HG02571 (cell line): ENCODE measurements around the gene OR2F1.
"Not testable (repeated sequence)": the region's sequence is repeated elsewhere in the genome, so short reads cannot be mapped to it uniquely, and the experiment has no call there.

ENCODE experiments used
- ATAC-seq: cut with Tn5 transposase; IDR thresholded peaks from one replicate; pipeline ENCODE4 v1.9.1; 2021; ENCODE audit warnings: mild to moderate bottlenecking, moderate library complexity; ENCODE audit not compliant: unreplicated experiment

Gene OR2F1

DNA sequence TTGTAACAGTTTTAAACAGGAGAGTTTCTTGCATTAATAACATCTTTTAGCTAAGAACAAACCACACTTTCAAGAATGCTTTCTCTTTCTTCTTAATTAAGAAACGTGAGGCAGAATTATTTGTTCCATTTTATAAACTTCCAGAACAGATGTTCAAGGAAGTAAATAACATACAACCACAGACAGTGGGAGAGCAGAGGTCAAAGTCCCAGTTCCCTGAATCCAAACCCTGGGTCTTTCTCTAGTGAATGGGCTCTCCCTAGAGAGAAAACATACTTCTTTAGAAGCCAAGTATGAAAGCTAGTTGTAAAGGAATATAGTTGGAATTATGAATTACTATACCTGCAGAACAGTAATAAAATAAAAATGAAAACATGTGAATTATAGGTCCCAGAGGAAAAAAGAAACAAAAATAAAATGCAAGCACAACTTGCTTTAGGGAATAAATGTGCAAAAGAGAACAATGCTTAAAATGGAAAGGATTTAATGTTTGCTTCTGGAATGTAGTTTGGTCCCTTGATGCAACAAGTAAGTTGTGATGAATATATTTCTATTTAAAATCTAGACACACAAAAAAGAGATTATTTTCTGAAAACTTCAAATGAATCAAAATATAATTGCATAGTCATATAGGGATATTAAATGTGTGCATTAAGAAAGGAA is 51.5 kb downstream of the OR2F1 start:
- ATAC-seq, result no peak

- ATAC-seq, result no peak
Measured at GRCh38 chr7:144006692-144007042, 52.0 kb downstream of the OR2F1 start.

- no peak for ATAC-seq
Measured at GRCh38 chr7:144009361-144009760, 54.7 kb downstream of the OR2F1 start.

- ATAC-seq, result not testable (repeated sequence)
Measured at GRCh38 chr7:144010061-144010460, 55.4 kb downstream of the OR2F1 start.

DNA sequence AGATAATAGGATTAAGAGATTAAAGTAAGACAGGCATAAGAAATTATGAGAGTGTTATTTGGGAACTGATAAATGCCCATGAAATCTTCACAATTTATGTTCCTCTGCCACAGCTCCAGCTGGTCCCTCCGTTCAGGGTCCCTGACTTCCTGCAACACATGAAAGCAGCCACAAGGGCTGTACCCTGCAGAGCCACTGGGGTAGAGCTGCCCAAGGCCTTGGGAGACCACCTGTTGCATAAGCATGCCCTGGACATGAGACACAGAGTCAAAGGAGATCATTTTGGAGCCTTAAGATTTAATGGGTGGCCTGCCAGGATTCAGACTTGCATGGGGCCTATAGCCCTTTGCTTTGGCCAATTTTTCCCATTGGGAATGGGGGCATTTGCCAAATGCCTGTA is 56.2 kb downstream of the OR2F1 start:
- not testable (repeated sequence) for ATAC-seq

DNA sequence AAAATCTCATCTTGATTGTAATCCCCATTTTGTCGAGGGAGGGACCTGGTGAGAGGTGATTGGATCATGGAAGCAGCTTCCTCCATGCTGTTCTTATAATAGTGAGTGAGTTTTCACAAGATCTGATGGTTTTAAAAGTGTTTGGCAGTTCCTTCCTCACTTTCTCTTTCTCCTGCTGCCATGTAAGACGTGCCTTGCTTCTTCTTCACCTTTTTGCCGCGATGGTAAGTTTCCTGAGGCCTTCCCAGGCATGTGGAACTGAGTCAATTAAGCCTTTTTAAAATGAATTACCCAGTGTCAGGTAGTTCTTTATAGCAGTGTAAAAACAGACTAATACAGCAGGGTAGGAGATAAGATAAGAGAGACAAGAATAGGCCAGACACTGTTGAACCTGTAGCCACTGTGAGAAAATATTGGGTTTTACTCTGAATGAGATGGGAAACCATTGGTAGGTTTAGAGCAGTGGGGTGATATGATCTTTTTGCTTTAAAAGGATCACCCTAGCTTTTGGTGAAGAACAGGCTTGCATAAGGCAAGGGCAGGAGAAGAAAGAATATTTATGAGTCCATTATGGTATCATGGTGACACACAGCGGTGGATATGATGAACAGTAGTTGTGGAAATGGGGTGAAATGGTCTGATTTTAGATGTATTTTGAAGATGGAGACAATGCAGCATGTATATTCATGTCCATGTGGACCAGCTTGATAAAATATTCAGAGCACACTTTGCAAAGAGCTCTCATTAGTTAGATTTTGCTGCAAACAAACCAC is 57.0 kb downstream of the OR2F1 start:
- ATAC-seq, result no peak
